ENCODE measurements around the gene FAM228B.

FAM228B gene

GRCh38 chr2:24169023-24169422 is 45.8 kb downstream of the FAM228B start:
- TF ChIP-seq, protein P1, sequence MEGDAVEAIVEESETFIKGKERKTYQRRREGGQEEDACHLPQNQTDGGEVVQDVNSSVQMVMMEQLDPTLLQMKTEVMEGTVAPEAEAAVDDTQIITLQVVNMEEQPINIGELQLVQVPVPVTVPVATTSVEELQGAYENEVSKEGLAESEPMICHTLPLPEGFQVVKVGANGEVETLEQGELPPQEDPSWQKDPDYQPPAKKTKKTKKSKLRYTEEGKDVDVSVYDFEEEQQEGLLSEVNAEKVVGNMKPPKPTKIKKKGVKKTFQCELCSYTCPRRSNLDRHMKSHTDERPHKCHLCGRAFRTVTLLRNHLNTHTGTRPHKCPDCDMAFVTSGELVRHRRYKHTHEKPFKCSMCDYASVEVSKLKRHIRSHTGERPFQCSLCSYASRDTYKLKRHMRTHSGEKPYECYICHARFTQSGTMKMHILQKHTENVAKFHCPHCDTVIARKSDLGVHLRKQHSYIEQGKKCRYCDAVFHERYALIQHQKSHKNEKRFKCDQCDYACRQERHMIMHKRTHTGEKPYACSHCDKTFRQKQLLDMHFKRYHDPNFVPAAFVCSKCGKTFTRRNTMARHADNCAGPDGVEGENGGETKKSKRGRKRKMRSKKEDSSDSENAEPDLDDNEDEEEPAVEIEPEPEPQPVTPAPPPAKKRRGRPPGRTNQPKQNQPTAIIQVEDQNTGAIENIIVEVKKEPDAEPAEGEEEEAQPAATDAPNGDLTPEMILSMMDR (IDR thresholded peaks at IDR 0.05; ENCODE audit: low read length, missing control alignments): no peak
- H3K4me3 ChIP-seq (replicated peaks; ENCODE audit: low read depth, low read length): no peak overlapping the region
- no peak for DNase-seq (ENCODE audit: low read depth)

DNA sequence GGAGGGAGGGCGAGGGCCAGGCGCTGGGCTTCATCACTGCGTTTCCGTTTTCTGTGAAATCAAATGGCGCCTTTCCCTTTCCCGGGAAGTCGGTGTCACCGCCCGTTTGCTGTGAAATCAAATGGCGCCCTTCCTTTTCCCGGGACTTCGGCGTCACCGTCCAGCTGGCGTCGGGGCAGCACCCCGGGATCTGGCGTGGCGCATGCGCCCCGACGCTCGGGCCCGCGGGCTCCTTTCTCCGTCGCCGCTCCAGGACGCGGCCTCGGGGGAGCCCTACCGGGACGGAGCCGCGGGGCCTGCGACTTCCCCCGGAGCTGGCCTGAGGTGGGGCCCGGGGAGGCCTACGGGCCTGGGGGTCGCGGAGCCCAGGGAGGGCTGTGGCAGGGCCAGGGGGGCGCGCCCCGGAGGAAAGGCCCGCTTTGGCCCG is 51.6 kb downstream of the FAM228B start, which contains the start of gene FAM228A:
Gene FAM228A (plus strand): TSS at position 203 of the 427 bp plus-strand sequence. CDS start 428 bp downstream, outside the sequence.
- H3K4me3 ChIP-seq (replicated peaks; ENCODE audit: low read depth, low read length): peak within 1 kb of the TSS; percentile 32
- TF ChIP-seq, protein P1 (IDR thresholded peaks at IDR 0.05; ENCODE audit: low read length, missing control alignments): no peak
- no peak for DNase-seq (ENCODE audit: low read depth)

DNA sequence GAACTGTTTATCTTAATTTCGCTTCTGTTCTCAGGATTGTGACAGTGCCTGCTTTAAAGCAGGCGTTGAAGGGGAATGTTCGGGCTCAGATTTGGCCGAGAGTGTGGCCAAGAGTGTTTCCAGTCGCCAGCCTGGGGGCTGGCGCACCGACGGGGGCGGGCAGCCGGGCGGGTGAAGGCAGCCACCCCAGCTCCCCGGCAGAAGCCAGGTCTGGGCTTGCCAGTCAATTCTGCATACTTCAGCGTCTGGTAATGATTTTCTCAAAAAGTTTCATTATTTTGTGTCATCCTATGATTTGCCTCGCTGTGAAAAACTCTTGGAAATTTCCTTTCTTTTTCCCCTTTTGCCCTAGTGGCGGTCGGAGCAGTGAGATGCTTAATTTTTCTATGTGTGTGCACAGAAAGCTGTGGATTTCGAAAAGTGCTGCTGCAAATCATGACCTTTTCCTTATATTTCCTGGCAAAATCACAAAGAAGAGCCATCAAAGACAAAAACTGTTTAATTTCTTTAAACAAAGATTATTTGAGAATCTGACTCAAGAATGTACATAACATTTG is 52.4 kb downstream of the FAM228B start:
- TF ChIP-seq, protein P1 (IDR thresholded peaks at IDR 0.05; ENCODE audit: low read length, missing control alignments): peak; percentile 2
- peak overlapping the region; percentile 32 for H3K4me3 ChIP-seq (replicated peaks; ENCODE audit: low read depth, low read length)
- DNase-seq (ENCODE audit: low read depth): peak; percentile 4

GRCh38 chr2:24176326-24176725 is 53.1 kb downstream of the FAM228B start:
- TF ChIP-seq, protein P1 (IDR thresholded peaks at IDR 0.05; ENCODE audit: low read length, missing control alignments): no peak
- no peak overlapping the region for H3K4me3 ChIP-seq (replicated peaks; ENCODE audit: low read depth, low read length)
- no peak for DNase-seq (ENCODE audit: low read depth)

GRCh38 chr2:24179683-24180082 is 56.4 kb downstream of the FAM228B start:
- DNase-seq (ENCODE audit: low read depth): no peak
- TF ChIP-seq, protein P1 (IDR thresholded peaks at IDR 0.05; ENCODE audit: low read length, missing control alignments): no peak

GRCh38 chr2:24181849-24182248 is 58.6 kb downstream of the FAM228B start:
- no peak for DNase-seq (ENCODE audit: low read depth)
- no peak overlapping the region for H3K4me3 ChIP-seq (replicated peaks; ENCODE audit: low read depth, low read length)
- TF ChIP-seq, protein P1 (IDR thresholded peaks at IDR 0.05; ENCODE audit: low read length, missing control alignments): no peak

More at GRCh38 chr2:24179683-24180082, 56.4 kb downstream of the FAM228B start:
- H3K4me3 ChIP-seq (replicated peaks; ENCODE audit: low read depth, low read length): no peak overlapping the region

DNA sequence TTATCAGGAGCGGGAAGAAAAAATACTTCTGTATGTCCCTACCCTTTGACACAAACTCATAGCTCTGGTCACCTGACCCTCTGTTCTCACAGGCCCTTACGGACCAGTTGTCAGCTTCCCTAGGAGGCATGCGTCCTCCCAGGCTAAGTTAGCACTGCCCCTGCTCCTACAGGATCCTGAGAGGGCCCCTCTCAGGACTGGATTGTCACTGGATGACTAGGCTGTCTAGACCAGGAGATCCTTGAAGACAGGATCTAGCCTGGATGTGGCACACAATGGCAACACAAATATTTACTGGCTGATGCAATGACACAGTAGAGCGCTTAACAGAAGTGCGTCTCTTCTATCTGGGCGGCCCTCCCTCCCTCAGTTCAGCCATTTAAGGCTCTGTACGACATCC is 59.2 kb downstream of the FAM228B start:
- no peak for DNase-seq (ENCODE audit: low read depth)
- no peak overlapping the region for H3K4me3 ChIP-seq (replicated peaks; ENCODE audit: low read depth, low read length)
- TF ChIP-seq, protein P1 (IDR thresholded peaks at IDR 0.05; ENCODE audit: low read length, missing control alignments): no peak
